HUDEP-2 (cell line): ENCODE results near the gene SUMO4.

Experiments
- DNase-seq, 76 experiments: peaks; one replicate each; lab custom pipeline; 2025; ENCODE audit not compliant: unreplicated experiment in 76 of 76; lab: John Stamatoyannopoulos, UW

The SUMO4 gene

DNA sequence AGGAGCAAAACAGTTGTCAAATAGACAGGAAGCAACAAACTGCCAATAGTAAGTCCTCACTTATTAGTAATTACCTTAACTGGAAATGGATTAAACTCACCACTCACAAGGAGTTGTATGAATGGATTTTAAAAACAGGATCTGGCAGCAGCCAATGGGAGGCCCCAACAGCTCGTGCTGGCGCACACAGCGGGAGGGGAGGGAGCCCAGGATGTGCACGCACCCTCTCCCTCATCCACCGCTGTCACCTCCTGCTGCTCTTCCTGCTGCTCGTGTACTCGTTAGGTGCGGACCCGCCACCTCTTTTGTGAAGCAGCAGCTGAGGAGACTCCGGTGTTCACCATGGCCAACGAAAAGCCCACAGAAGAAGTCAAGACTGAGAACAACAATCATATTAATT lies at the start of gene SUMO4:
Gene SUMO4 (plus strand): TSS at position 213 of the 400 bp plus-strand sequence. CDS start 130 bp downstream, at position 343.
- DNase-seq = no peak

DNA sequence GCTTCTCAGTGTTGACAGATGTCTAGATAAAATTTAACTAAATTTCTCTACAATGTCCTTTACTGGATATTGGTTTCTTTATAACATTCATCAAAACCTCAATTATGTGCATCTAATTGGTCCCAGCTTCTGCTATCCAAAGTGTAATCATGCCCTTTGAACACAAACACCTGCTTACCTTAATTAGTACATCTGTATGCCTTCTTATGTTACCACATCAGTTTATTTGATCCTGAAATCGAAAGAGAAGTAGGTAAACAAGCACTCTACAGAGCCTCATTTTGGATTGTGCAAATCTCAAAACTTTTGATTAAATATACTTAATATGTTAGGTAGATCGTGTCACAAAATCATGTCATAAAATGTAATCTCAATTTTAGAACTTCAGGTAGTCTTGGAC lies 46.1 kb upstream of the SUMO4 start:
- no peak for DNase-seq

DNA sequence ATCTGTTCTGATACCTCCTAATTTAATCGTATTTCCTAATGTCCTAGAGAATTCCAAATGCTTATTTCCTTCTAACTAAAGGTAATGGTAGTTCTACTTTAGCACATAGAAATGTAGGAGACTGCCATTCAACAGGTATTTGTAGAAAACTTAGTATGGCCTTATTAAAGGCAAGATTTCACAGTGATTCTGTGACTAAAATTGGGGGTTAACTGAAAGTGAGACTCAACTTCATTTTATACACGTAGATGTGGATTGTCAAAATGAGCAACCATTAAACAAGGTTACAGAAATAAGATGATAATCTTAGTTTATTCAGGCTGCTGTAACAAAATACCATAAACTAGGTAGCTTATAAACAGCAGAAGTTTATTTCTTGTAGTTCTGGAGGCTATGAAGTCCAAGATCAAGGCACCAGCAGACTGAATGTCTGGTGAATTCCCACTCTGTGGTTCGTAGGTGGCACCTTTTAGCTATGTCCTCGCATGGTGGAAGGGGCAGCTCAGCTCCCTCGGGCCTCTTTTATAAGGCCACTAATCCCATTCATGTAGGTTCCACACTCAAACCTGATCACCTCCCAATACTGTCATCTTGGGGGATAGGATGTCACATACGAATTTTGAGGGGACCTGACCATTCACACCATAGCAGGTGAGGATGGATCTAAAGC lies 43.8 kb upstream of the SUMO4 start:
- no peak for DNase-seq

DNA sequence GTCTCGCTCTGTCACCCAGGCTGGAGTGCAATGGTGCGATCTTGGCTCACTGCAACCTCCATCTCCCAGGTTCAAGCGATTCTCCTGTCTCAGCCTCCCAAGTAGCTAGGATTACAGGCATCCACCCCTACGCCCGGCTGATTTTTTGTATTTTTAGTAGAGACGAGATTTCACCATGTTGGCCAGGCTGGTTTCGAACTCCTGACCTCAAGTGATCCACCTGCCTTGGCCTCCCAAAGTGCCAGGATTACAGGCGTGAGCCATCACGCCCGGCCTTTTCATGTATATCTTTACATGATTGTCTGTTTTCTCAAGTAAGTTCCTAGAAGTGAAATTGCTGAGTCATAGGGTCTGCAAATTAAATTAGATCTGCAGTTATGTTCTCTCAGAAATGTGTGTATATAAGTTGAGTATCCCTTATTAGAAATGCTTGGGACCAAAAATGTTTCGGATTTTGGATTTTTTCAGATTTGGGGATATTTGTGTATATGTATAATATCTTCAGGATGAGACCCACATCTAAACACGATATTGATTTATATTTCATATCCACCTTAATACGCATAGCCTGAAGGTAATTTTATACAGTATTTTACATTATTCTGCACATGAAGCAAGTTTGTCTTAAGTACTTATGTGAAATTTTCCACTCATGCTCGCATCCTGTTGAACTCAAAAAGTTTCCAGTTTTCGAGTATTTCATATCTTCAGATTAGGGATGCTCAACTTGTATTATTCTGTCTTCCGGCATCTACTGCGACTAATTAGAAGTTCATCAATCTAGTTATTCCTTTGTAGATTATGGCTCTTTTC lies 42.1 kb upstream of the SUMO4 start:
- DNase-seq = peak in 5 of 76 experiments; percentile 13 to 28 (median 17)

DNA sequence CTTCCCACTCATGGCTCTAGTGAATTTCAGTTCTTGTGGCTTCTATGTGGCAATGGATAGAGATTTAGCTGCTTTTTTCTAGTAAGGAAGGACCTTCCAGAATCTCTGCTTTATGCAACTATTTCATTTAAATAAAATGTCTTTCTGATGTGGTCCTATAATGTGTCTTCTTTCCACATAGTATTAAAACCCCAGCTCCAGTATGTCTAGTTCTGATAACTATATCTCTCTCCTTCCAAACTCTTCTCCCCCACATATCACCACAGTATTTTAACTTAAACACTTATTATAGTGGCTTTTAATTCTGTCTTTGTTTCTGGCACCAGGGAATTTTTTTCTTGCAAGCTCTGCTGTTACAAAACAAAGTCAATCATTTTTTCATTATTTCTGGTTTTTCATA lies 40.6 kb upstream of the SUMO4 start:
- DNase-seq = peak in 9 of 76 experiments; percentile 13 to 48 (median 25)

DNA sequence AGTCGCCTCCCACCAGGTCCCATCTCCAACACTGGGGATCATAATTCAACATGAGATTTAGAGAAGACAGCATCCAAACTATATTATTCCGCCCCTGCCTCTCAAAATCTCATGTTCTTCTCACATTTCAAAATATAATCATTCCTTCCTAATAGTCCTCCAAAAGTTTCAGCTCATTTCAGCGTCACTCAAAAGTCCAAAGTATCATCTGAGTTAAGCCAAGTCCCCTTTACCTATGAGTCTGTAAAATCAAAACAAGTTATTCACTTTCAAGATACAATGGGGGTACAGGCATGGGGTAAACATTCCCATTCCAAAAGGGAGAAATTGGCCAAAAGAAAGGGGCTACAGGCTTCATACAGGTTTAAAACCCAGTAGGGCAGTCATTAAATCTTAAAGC lies 39.5 kb upstream of the SUMO4 start:
- DNase-seq = no peak

DNA sequence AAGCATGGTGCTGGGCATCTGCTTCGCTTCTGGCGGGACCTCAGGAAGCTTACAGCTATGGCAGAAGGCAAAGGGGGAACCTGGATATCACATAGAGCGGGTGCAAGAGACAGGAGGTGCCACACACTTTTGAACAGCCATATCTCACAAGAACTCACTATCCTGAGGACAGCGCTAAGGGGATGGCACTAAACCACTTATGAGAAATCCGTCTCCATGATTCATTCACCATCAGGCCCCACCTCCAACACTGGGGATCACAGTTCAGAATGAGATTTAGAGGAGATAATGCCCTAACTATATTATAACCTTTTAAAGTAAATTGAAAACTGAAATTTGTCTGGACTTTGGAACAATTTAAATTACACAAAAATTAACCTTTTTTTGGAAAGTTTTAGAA lies 37.8 kb upstream of the SUMO4 start:
- no peak for DNase-seq

DNA sequence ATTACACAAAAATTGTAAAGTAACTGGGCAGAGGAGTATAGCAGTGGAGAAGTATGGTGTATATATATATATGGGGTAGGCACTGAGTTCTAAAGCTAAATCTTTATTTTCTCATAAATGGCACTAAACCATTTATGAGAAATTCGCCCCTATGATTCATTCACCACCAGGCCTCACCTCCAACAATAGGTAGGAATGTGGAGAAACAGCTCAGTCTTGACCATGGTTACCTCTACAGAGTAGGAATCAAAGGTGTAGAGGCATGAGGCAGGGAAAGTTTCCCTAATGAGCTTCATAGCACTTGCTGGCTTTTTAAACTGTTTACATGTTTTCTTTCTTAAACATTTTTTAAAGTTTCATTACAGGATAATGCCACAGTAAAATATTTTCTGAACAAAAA lies 36.9 kb upstream of the SUMO4 start:
- no peak for DNase-seq

DNA sequence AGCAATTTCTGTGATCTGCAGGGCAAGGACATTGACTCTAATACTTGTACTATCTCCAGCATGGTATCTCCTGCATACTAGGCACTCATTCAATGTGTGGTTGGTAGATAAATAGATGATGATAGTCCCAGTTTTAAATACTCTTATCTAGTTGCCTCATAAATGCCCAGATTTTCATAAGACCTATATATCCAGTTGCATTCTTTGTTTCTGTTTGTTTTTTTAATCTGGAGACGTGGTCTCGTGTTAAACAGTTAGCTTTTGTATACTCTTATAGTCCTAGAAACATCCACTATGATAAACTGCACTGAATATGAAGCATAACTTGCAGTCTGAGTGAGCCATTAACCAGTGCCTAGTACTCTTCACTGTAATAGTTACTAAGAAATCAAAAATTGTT lies 35.5 kb upstream of the SUMO4 start:
- peak in 24 of 76 experiments; percentile 11 to 72 (median 38) for DNase-seq

DNA sequence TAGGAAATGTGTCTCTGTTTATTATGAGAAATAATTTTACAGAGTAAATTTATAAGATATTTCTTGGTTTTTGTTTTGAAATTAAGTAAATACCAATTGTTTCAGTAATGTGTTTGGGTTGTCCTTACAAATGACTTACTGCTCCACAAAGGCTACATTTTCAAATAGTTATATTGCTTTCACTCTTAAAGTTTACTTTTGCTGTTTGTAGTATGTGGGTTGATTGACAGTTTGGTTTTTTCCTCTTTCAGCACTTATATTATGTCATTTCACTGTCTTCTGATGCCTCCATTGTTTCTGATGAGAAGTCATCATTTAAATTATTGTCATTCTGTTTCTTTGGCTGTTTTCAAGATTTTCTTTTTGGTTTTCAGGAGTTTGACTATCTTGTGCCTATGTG lies 34.9 kb upstream of the SUMO4 start:
- DNase-seq = no peak

DNA sequence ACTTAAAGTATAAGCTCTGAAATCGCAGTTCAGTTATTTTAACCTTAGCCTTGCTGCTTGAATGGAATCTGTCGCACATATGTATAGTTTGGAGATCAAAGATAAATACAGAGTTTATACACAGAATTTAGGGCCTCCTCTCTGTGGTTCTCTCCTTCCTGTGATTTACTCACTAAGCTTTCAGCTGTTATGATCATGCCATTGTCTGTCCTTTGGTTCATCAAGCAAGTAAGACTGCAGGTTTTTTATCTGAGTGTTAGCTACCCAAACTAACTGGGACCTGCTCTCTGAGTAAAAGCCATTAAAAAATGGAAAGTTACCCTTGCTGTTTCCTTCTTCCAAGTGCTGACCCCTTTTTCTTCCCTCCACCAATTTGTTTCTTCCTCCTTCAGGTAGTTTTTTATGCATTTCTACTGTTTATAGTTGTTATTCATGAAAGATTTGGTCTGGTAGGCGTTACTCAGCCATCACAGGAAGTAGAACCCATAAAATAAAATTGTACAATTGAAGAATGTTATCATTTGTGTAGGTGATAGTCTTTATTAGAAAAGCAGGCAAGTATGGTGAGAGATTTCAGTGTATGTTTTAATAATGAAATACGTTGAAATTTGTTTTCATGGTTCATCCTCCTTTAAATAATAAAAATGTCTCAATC lies 33.7 kb upstream of the SUMO4 start:
- DNase-seq = no peak

DNA sequence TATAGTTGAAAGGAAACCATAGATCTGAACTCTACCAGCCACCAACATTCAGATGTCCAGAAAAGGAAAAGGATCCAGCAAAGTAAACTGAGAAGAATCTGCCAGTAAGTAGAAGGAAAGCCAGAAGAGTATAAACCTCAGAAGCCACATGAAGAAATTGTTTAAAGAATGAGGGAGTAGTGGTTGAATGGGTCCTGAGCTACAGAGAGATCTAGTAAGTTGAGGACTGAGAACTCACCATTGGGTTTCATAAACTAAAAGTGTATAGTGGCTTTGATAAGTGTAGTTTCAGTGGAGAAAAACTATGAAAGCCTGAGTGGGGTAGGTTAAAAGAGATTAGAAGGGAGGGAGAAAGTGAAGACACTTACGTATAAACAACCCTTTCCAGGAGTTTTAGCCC lies 32.0 kb upstream of the SUMO4 start:
- no peak for DNase-seq

DNA sequence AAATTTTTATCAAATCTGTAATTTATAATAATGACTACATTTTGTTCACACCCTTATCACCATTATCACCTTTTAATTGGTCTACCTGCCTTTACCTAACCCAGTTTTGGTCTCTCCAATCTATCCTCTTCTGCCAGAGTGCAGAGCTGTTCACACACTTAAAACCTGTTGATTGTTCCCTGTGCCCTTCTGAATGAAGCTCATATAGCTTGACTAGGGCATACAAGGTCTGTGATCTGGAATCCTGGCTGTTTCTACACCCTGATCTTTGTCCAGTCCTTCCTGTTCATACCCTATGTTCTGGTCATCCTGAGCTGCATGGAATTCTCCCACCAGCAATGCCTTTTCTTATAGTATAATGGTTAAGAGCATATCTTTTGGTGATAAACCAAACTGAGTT lies 28.9 kb upstream of the SUMO4 start:
- no peak for DNase-seq

DNA sequence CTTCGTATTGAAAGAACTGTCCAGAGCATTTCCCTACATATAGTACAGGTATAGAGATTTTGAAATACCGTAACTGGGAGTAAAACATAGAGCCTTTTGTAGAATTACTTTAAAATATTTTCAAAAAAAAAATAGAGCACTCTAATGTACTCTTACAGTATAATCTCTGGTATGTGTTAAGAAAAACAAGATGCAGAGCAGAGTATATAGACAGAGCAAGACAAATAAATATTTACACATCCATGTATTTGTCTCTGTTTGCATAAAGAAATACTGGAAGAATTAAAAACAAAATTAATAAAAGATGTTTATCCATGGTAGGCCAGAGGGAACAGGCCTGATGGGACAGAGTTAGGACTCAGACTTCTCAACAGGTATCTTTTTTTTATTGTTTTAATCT lies 28.0 kb upstream of the SUMO4 start:
- DNase-seq = no peak

DNA sequence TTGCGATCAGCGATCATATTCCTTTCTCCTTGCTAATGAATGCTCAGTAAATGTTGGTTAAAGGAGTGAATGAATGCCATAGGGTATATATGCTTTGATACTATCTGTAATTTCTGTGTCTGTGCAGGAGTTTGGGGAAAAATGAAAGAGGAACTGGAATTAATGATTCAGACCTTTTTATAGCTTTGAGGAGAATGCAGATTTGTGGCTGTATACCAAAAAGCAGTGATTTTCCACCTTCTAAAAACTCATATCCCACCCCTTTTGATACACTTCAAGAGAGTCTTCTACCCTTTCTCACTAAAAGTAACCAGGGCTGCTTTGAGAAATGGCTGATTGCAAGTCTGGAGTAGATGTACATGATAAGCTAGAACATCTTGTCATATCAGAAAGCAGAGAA lies 26.6 kb upstream of the SUMO4 start:
- DNase-seq = no peak

DNA sequence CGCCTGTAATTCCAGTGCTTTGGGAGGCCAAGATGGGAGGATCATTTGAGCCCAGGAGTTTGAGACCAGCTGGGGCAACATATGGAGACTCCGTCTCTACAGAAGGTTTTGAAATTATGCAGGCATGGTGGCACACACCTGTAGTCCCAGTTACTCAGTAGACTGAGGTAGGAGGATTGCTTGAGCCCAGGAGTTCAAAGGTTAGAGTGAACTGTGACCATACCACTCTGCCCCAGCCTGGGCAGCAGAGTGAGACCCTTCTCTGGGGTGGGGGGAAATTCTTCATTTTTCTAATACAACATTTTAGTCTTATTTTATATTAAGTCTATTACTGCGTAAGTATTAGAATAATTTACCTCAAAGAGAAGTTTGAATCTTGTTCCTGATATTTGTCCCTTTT lies 20.1 kb upstream of the SUMO4 start:
- no peak for DNase-seq

DNA sequence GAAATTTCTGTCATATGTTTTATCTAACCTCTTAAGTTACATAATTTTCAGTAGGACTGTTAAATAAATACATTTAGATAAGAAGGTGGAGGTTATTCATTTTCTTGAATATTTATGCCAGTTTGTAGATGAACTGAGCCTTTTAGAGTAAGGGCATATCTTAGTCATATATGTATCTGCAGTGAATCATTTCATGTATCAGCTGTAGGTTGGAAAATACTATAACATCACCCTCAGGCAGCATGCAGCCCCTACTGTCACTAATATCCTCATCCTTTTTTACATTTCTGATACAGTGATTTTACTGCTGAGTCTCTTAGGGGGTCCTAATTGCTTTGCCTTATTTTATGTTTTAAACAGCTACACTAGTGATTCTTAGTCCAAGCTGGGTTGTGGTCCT lies 19.5 kb upstream of the SUMO4 start:
- no peak for DNase-seq

DNA sequence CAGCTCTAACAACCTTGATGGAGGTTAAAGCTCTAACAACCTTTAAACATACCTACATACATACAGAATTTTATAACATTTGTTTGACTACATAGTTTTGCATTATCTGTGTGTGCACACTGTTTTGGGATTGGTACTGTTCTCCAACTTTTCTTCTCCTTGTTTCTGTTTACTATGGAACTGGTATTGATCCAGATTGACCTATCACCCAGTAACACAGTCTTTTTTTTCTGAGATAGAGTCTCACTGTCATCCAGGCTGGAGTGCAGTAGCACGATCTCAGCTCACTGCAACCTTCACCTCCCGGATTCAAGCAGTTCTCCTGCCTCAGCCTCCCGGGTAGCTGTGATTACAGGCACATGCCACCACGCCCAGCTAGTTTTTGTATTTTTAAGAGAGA lies 16.7 kb upstream of the SUMO4 start:
- no peak for DNase-seq

DNA sequence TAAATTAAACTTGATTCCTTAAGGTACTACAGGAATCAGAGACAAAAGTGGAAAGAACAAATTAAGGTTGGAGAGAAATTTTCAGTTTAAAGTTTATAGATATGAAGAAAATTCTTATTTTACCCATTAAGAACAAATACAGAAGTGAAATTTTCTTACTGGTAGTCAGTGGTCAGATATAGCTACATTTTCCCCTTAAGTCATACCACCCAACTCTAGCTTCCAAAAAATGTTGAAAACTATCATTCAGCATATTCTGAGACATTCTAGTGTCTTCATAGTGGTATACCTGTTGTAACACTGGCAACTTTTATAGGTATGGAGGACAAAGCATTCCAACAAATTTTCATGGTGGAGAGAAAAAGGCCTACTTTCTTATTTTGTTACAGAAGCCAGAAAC lies 15.6 kb upstream of the SUMO4 start:
- no peak for DNase-seq

DNA sequence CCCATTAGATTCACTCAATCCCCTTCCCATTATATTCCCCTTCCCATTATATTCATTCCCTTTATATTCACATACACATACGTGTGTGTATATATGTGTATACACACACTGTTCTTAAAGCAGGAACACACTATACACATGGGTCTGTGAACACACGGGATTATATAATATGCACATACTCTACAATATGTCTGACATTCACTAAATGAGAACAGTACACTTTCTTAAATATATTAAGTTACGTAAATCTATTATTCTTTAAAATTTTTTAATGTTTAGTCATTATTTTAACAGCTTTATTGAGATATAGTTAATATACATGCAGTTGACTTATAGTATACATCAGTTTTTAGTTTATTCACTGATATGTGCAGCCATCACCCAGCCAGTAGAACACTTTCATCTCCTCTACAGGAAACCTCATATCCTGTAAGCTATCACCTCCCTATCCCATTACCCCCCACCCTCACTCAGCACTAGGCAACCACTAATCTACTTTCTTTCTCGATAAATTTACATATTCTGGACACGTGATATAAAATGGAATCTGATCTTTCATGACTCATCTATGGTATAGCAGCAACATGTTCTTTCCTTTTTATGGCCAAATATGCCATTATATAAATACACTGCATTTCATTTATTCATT lies 13.9 kb upstream of the SUMO4 start:
- DNase-seq = no peak

DNA sequence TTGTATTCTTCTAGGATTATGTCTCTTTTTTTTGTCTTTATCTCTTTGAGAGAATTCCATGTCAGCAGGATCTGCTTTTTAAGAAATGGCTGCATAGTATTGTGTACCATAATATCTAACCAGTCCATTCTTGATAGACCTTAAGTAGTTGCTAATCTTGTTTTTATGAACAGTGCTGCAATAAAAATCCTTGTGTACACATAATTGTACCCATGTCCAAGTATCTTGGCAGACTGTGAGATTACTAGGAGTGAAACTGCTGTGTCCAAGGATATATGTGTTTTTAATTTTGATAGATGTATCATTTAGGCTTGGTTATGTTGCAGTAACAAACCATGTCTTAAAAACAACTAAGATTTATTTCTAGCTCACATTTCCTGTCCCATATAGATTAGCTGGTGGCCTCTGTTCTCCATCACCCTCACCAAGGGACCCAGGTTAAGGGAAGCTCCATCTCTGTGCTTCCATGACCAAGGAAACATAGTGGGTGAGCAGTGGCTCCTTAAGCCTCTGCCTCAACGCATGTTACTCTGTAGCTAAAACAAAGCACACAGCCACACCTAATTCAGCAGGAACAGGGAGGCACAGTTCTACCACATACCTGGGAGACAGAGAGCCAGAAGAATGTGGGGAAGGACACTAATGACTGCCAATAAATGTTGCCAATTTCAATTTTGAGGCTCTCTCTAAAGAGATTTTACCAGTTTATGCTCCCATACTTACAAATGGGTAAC lies 12.1 kb upstream of the SUMO4 start:
- no peak for DNase-seq
